ENCODE data around the gene PPIF.

Gene PPIF

GRCh38 chr10:79314761-79315601 is 32.3 kb upstream of the PPIF start:
- no peak overlapping the region for H3K9ac ChIP-seq (ENCODE audit: low read length)
- H3K36me3 ChIP-seq (replicated peaks; ENCODE audit: low read depth, low read length): no peaks in the 10 kb centered on the region
- TF ChIP-seq CTCF (IDR thresholded peaks at IDR 0.05; ENCODE audit: low read depth, low read length): no peak
- no peak for TF ChIP-seq EZH2phosphoT487 (IDR thresholded peaks at IDR 0.05; ENCODE audit: low read depth)
- H3K4me2 ChIP-seq (ENCODE audit: low read length): no peak overlapping the region
- H3K79me2 ChIP-seq (ENCODE audit: low read length): no peaks in the 10 kb centered on the region
- no peaks in the 10 kb centered on the region for H4K20me1 ChIP-seq (ENCODE audit: insufficient read depth, low read length)
- peaks cover 23% of the 10 kb centered on the region for H3K4me1 ChIP-seq (ENCODE audit: low read length)
- no peaks in the 10 kb centered on the region for H3K27me3 ChIP-seq (ENCODE audit: low read depth, low read length)
- H3K27ac ChIP-seq (ENCODE audit: low read length): no peak overlapping the region
- no peak overlapping the region for H3K4me3 ChIP-seq (ENCODE audit: low read length)
- no peak overlapping the region for H2AFZ ChIP-seq (ENCODE audit: low read depth, low read length)
- no peaks in the 10 kb centered on the region for H3K9me3 ChIP-seq (ENCODE audit: insufficient read depth, low read length)

GRCh38 chr10:79315602-79315920 is 31.7 kb upstream of the PPIF start:
- Histone ChIP-seq H3K4me3 (ENCODE audit: low read length) (no peak overlapping the region), H3K9ac (ENCODE audit: low read length) (no peak overlapping the region), H3K9me3 (ENCODE audit: insufficient read depth, low read length) (no peaks in the 10 kb centered on the region), H3K36me3 (replicated peaks; ENCODE audit: low read depth, low read length) (no peaks in the 10 kb centered on the region), H3K79me2 (ENCODE audit: low read length) (no peaks in the 10 kb centered on the region), H3K27ac (ENCODE audit: low read length) (no peak overlapping the region), H3K4me1 (ENCODE audit: low read length) (peaks cover 23% of the 10 kb centered on the region), H4K20me1 (ENCODE audit: insufficient read depth, low read length) (no peaks in the 10 kb centered on the region), H3K4me2 (ENCODE audit: low read length) (no peak overlapping the region), H3K27me3 (ENCODE audit: low read depth, low read length) (no peaks in the 10 kb centered on the region), H2AFZ (ENCODE audit: low read depth, low read length) (no peak overlapping the region)
- no peak for TF ChIP-seq EZH2phosphoT487 (IDR thresholded peaks at IDR 0.05; ENCODE audit: low read depth)
- no peak for TF ChIP-seq CTCF (IDR thresholded peaks at IDR 0.05; ENCODE audit: low read depth, low read length)

- H2AFZ ChIP-seq (ENCODE audit: low read depth, low read length): no peak overlapping the region
Measured at GRCh38 chr10:79316671-79317431, 30.4 kb upstream of the PPIF start.

More at GRCh38 chr10:79316671-79317431, 30.4 kb upstream of the PPIF start:
- no peak overlapping the region for H3K27ac ChIP-seq (ENCODE audit: low read length)
- H3K27me3 ChIP-seq (ENCODE audit: low read depth, low read length): no peaks in the 10 kb centered on the region
- H3K4me3 ChIP-seq (ENCODE audit: low read length): no peak overlapping the region
- peak overlapping the region; percentile 55 for H3K4me2 ChIP-seq (ENCODE audit: low read length)
- no peaks in the 10 kb centered on the region for H3K79me2 ChIP-seq (ENCODE audit: low read length)
- H3K9me3 ChIP-seq (ENCODE audit: insufficient read depth, low read length): no peaks in the 10 kb centered on the region
- no peak overlapping the region for H3K9ac ChIP-seq (ENCODE audit: low read length)
- H3K36me3 ChIP-seq (replicated peaks; ENCODE audit: low read depth, low read length): no peaks in the 10 kb centered on the region
- TF ChIP-seq EZH2phosphoT487 (IDR thresholded peaks at IDR 0.05; ENCODE audit: low read depth) (no peak), CTCF (IDR thresholded peaks at IDR 0.05; ENCODE audit: low read depth, low read length) (no peak)
- peaks cover 23% of the 10 kb centered on the region for H3K4me1 ChIP-seq (ENCODE audit: low read length)
- no peaks in the 10 kb centered on the region for H4K20me1 ChIP-seq (ENCODE audit: insufficient read depth, low read length)

Data from OCI-LY3 (cell line).